ENCODE data around the gene GLI1.

GLI1 gene

DNA sequence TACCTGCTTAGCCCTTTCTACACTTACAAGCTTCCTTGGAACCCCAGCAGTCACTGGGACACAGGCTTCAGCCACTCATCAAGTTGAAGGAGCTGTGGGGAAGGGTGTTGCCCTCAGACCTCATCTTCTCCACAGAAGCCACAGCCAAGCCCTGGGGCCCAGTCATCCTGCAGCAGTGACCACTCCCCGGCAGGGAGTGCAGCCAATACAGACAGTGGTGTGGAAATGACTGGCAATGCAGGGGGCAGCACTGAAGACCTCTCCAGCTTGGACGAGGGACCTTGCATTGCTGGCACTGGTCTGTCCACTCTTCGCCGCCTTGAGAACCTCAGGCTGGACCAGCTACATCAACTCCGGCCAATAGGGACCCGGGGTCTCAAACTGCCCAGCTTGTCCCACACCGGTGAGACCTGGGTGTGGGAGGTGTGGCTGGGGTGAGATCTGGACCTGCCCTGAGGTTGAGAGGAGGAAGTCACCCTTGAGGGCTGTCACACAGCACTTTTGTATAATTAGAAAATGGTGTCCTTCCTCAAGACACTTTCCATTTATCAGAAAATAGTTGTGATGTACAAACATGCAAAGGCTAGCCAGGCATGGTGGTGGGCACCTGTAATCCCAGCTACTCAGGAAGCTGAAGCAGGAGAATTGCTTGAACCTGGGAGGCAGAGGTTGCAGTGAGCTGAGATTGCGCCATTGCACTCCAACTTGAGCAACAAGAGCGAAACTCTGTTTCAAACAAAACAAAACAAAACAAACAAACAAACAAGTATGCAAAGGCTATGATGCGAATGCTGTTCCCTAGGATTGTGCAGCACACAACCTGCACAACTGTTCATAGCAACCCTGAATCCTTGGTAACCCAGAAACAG lies 9.9 kb downstream of the GLI1 start:
- Histone ChIP-seq H3K36me3 (ENCODE audit: control insufficient read depth, insufficient read depth, low read length) (no peaks in the 10 kb centered on the region), H2BK15ac (replicated peaks; ENCODE audit: low read depth) (no peak overlapping the region), H2BK5ac (ENCODE audit: low read length) (no peak overlapping the region), H3K79me2 (ENCODE audit: control insufficient read depth, insufficient read depth, low read length) (no peaks in the 10 kb centered on the region), H3K4me2 (ENCODE audit: low read length) (no peak overlapping the region), H3K18ac (ENCODE audit: low read length) (no peak overlapping the region), H4K8ac (ENCODE audit: low read depth, low read length) (no peak overlapping the region), H2AK5ac (ENCODE audit: low read length) (no peak overlapping the region), H3K4me1 (ENCODE audit: control insufficient read depth, low read depth, low read length) (no peaks in the 10 kb centered on the region), H3K79me1 (ENCODE audit: low read length) (no peaks in the 10 kb centered on the region), H3K4ac (ENCODE audit: low read depth, low read length) (no peak overlapping the region), H2BK120ac (ENCODE audit: low read depth, low read length) (no peak overlapping the region), H3K23ac (ENCODE audit: low read length) (no peak overlapping the region), H3K56ac (ENCODE audit: low read length) (no peak overlapping the region), H3K9ac (ENCODE audit: low read length) (no peak overlapping the region), H4K5ac (ENCODE audit: low read length) (no peak overlapping the region), H3K4me3 (ENCODE audit: low read length) (no peak overlapping the region), H3K27me3 (ENCODE audit: insufficient read depth, low read length, poor library complexity) (peaks cover 12% of the 10 kb centered on the region), H3K27ac (ENCODE audit: low read depth, low read length) (no peak overlapping the region)
- WGBS (ENCODE audit: extremely low coverage, insufficient coverage, low lambda C conversion rate), result no CpG with 5 or more reads among the region's 10 CpGs
- DNase-seq, result no peak

DNA sequence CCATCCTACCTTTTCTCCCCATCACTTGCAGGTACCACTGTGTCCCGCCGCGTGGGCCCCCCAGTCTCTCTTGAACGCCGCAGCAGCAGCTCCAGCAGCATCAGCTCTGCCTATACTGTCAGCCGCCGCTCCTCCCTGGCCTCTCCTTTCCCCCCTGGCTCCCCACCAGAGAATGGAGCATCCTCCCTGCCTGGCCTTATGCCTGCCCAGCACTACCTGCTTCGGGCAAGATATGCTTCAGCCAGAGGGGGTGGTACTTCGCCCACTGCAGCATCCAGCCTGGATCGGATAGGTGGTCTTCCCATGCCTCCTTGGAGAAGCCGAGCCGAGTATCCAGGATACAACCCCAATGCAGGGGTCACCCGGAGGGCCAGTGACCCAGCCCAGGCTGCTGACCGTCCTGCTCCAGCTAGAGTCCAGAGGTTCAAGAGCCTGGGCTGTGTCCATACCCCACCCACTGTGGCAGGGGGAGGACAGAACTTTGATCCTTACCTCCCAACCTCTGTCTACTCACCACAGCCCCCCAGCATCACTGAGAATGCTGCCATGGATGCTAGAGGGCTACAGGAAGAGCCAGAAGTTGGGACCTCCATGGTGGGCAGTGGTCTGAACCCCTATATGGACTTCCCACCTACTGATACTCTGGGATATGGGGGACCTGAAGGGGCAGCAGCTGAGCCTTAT lies 10.8 kb downstream of the GLI1 start:
- no peaks in the 10 kb centered on the region for H3K79me2 ChIP-seq (ENCODE audit: control insufficient read depth, insufficient read depth, low read length)
- H3K79me1 ChIP-seq (ENCODE audit: low read length), result no peaks in the 10 kb centered on the region
- H3K4ac ChIP-seq (ENCODE audit: low read depth, low read length), result no peak overlapping the region
- H2AK5ac ChIP-seq (ENCODE audit: low read length), result no peak overlapping the region
- peaks cover 20% of the 10 kb centered on the region for H3K27me3 ChIP-seq (ENCODE audit: insufficient read depth, low read length, poor library complexity)
- H3K27ac ChIP-seq (ENCODE audit: low read depth, low read length), result no peak overlapping the region
- H3K23ac ChIP-seq (ENCODE audit: low read length), result no peak overlapping the region
- no CpG with 5 or more reads among the region's 14 CpGs for WGBS (ENCODE audit: extremely low coverage, insufficient coverage, low lambda C conversion rate)
- H3K9ac ChIP-seq (ENCODE audit: low read length), result no peak overlapping the region
- H2BK120ac ChIP-seq (ENCODE audit: low read depth, low read length), result no peak overlapping the region
- H3K36me3 ChIP-seq (ENCODE audit: control insufficient read depth, insufficient read depth, low read length), result no peaks in the 10 kb centered on the region
- H2BK5ac ChIP-seq (ENCODE audit: low read length), result no peak overlapping the region
- H2BK15ac ChIP-seq (replicated peaks; ENCODE audit: low read depth), result no peak overlapping the region
- no peak overlapping the region for H3K18ac ChIP-seq (ENCODE audit: low read length)
- DNase-seq, result no peak
- no peak overlapping the region for H3K4me2 ChIP-seq (ENCODE audit: low read length)
- H3K4me1 ChIP-seq (ENCODE audit: control insufficient read depth, low read depth, low read length), result no peaks in the 10 kb centered on the region
- H4K8ac ChIP-seq (ENCODE audit: low read depth, low read length), result no peak overlapping the region
- H4K5ac ChIP-seq (ENCODE audit: low read length), result no peak overlapping the region
- no peak overlapping the region for H3K56ac ChIP-seq (ENCODE audit: low read length)
- H3K4me3 ChIP-seq (ENCODE audit: low read length), result no peak overlapping the region

DNA sequence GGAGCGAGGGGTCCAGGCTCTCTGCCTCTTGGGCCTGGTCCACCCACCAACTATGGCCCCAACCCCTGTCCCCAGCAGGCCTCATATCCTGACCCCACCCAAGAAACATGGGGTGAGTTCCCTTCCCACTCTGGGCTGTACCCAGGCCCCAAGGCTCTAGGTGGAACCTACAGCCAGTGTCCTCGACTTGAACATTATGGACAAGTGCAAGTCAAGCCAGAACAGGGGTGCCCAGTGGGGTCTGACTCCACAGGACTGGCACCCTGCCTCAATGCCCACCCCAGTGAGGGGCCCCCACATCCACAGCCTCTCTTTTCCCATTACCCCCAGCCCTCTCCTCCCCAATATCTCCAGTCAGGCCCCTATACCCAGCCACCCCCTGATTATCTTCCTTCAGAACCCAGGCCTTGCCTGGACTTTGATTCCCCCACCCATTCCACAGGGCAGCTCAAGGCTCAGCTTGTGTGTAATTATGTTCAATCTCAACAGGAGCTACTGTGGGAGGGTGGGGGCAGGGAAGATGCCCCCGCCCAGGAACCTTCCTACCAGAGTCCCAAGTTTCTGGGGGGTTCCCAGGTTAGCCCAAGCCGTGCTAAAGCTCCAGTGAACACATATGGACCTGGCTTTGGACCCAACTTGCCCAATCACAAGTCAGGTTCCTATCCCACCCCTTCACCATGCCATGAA lies 11.5 kb downstream of the GLI1 start:
- no peak overlapping the region for H2BK120ac ChIP-seq (ENCODE audit: low read depth, low read length)
- H3K4me1 ChIP-seq (ENCODE audit: control insufficient read depth, low read depth, low read length), result no peaks in the 10 kb centered on the region
- no peak overlapping the region for H3K18ac ChIP-seq (ENCODE audit: low read length)
- H3K79me1 ChIP-seq (ENCODE audit: low read length), result no peaks in the 10 kb centered on the region
- H3K4ac ChIP-seq (ENCODE audit: low read depth, low read length), result no peak overlapping the region
- no peak overlapping the region for H3K23ac ChIP-seq (ENCODE audit: low read length)
- no peak overlapping the region for H4K8ac ChIP-seq (ENCODE audit: low read depth, low read length)
- no peaks in the 10 kb centered on the region for H3K36me3 ChIP-seq (ENCODE audit: control insufficient read depth, insufficient read depth, low read length)
- no peak for DNase-seq
- no peaks in the 10 kb centered on the region for H3K79me2 ChIP-seq (ENCODE audit: control insufficient read depth, insufficient read depth, low read length)
- no peak overlapping the region for H3K9ac ChIP-seq (ENCODE audit: low read length)
- H2AK5ac ChIP-seq (ENCODE audit: low read length), result no peak overlapping the region
- no peak overlapping the region for H3K4me3 ChIP-seq (ENCODE audit: low read length)
- no peak overlapping the region for H3K27ac ChIP-seq (ENCODE audit: low read depth, low read length)
- peaks cover 25% of the 10 kb centered on the region for H3K27me3 ChIP-seq (ENCODE audit: insufficient read depth, low read length, poor library complexity)
- no peak overlapping the region for H2BK15ac ChIP-seq (replicated peaks; ENCODE audit: low read depth)
- H2BK5ac ChIP-seq (ENCODE audit: low read length), result no peak overlapping the region
- no CpG with 5 or more reads among the region's 4 CpGs for WGBS (ENCODE audit: extremely low coverage, insufficient coverage, low lambda C conversion rate)
- H3K4me2 ChIP-seq (ENCODE audit: low read length), result no peak overlapping the region
- no peak overlapping the region for H4K5ac ChIP-seq (ENCODE audit: low read length)
- H3K56ac ChIP-seq (ENCODE audit: low read length), result no peak overlapping the region

DNA sequence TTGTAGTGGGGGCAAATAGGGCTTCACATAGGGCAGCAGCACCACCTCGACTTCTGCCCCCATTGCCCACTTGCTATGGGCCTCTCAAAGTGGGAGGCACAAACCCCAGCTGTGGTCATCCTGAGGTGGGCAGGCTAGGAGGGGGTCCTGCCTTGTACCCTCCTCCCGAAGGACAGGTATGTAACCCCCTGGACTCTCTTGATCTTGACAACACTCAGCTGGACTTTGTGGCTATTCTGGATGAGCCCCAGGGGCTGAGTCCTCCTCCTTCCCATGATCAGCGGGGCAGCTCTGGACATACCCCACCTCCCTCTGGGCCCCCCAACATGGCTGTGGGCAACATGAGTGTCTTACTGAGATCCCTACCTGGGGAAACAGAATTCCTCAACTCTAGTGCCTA lies 12.1 kb downstream of the GLI1 start:
- no peak overlapping the region for H3K4me3 ChIP-seq (ENCODE audit: low read length)
- no peaks in the 10 kb centered on the region for H3K36me3 ChIP-seq (ENCODE audit: control insufficient read depth, insufficient read depth, low read length)
- H2BK15ac ChIP-seq (replicated peaks; ENCODE audit: low read depth), result no peak overlapping the region
- no peak overlapping the region for H2BK5ac ChIP-seq (ENCODE audit: low read length)
- no peak overlapping the region for H2AK5ac ChIP-seq (ENCODE audit: low read length)
- H3K23ac ChIP-seq (ENCODE audit: low read length), result no peak overlapping the region
- no CpG with 5 or more reads among the region's 3 CpGs for WGBS (ENCODE audit: extremely low coverage, insufficient coverage, low lambda C conversion rate)
- no peak overlapping the region for H3K18ac ChIP-seq (ENCODE audit: low read length)
- H3K9ac ChIP-seq (ENCODE audit: low read length), result no peak overlapping the region
- DNase-seq, result no peak
- no peak overlapping the region for H4K8ac ChIP-seq (ENCODE audit: low read depth, low read length)
- H4K5ac ChIP-seq (ENCODE audit: low read length), result no peak overlapping the region
- H3K4ac ChIP-seq (ENCODE audit: low read depth, low read length), result no peak overlapping the region
- H3K56ac ChIP-seq (ENCODE audit: low read length), result no peak overlapping the region
- no peaks in the 10 kb centered on the region for H3K4me1 ChIP-seq (ENCODE audit: control insufficient read depth, low read depth, low read length)
- H3K79me1 ChIP-seq (ENCODE audit: low read length), result no peaks in the 10 kb centered on the region
- H3K79me2 ChIP-seq (ENCODE audit: control insufficient read depth, insufficient read depth, low read length), result no peaks in the 10 kb centered on the region
- H3K27ac ChIP-seq (ENCODE audit: low read depth, low read length), result no peak overlapping the region
- no peak overlapping the region for H3K4me2 ChIP-seq (ENCODE audit: low read length)
- H3K27me3 ChIP-seq (ENCODE audit: insufficient read depth, low read length, poor library complexity), result peaks cover 25% of the 10 kb centered on the region
- H2BK120ac ChIP-seq (ENCODE audit: low read depth, low read length), result no peak overlapping the region

DNA sequence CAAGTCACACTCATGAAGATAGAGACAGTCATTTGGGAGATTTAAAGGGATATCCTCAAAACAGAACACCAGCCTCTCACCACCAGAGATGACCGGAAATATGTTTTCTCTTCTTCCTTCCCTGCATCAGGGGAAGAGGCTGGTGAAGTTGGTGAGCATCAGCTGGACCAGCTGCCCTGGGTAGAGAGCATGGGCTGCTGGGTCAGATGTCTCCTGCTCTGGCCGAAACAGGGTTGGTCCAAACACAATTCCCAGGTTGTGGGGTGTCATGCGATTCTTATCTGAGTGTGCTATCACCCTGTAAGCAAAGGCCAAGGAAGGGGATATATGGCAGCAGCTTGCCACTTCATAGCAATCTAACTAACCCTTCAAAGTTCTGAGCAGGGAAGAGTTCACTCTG lies 12.8 kb downstream of the GLI1 start:
- Histone ChIP-seq H2BK120ac (ENCODE audit: low read depth, low read length) (no peak overlapping the region), H3K56ac (ENCODE audit: low read length) (no peak overlapping the region), H2AK5ac (ENCODE audit: low read length) (no peak overlapping the region), H3K36me3 (ENCODE audit: control insufficient read depth, insufficient read depth, low read length) (no peaks in the 10 kb centered on the region), H3K23ac (ENCODE audit: low read length) (no peak overlapping the region), H3K79me1 (ENCODE audit: low read length) (no peaks in the 10 kb centered on the region), H3K4me3 (ENCODE audit: low read length) (no peak overlapping the region), H3K27ac (ENCODE audit: low read depth, low read length) (no peak overlapping the region), H3K9ac (ENCODE audit: low read length) (no peak overlapping the region), H3K4me2 (ENCODE audit: low read length) (no peak overlapping the region), H2BK5ac (ENCODE audit: low read length) (no peak overlapping the region), H3K27me3 (ENCODE audit: insufficient read depth, low read length, poor library complexity) (peaks cover 25% of the 10 kb centered on the region), H4K8ac (ENCODE audit: low read depth, low read length) (no peak overlapping the region), H3K79me2 (ENCODE audit: control insufficient read depth, insufficient read depth, low read length) (no peaks in the 10 kb centered on the region), H3K4ac (ENCODE audit: low read depth, low read length) (no peak overlapping the region), H3K4me1 (ENCODE audit: control insufficient read depth, low read depth, low read length) (peaks cover under 1% of the 10 kb centered on the region), H2BK15ac (replicated peaks; ENCODE audit: low read depth) (no peak overlapping the region), H4K5ac (ENCODE audit: low read length) (no peak overlapping the region), H3K18ac (ENCODE audit: low read length) (no peak overlapping the region)
- WGBS (ENCODE audit: extremely low coverage, insufficient coverage, low lambda C conversion rate), result no CpG with 5 or more reads among the region's 3 CpGs
- DNase-seq, result no peak

Data from mesendoderm (in vitro differentiated cells).